HepG2 (cell line): ENCODE measurements around the gene ATP2A3.

ENCODE experiments used
- BHLHE40 ChIP-seq: IDR thresholded peaks from 2 replicates; pipeline ENCODE4 v1.6.1; 2011; ENCODE audit warnings: low read length, improper control_type of control experiment
- CEBPZ ChIP-seq: IDR thresholded peaks from 2 replicates; pipeline ENCODE4 v1.6.1; 2012; ENCODE audit warnings: low read length, improper control_type of control experiment
- ETV6 ChIP-seq: sonication (generic); formaldehyde crosslinking; conservative IDR thresholded peaks from 2 replicates; pipeline ENCODE4 v1.4.0; 2020; ENCODE audit warnings: missing genetic modification reagents
- GABPA ChIP-seq, 2 experiments: IDR thresholded peaks; 2 replicates each; pipeline ENCODE4 v1.6.1; 2011 to 2016; ENCODE audit warnings: low read depth in 2 of 2, low read length in 1 of 2, missing biosample characterization in 1 of 2, missing genetic modification characterization in 1 of 2
- HNRNPUL1 ChIP-seq: fragments of 200-400 bp; formaldehyde crosslinking; IDR thresholded peaks from 2 replicates; pipeline ENCODE4 v1.6.1; 2017; ENCODE audit warnings: low read depth, mild to moderate bottlenecking, low read length, moderate library complexity
- KLF16 ChIP-seq, 2 experiments: sonication (generic) in 1 of 2; formaldehyde crosslinking in 1 of 2; IDR thresholded peaks; 2 replicates each; pipeline versions ENCODE4 v1.6.1 to v1.8.0; 2016 to 2023; ENCODE audit warnings: missing genetic modification reagents in 2 of 2, missing compliant biosample characterization in 1 of 2
- KLF9 ChIP-seq: IDR thresholded peaks from 2 replicates; pipeline ENCODE4 v1.6.1; 2016; ENCODE audit warnings: low read depth
- MYC ChIP-seq: sonication (generic); formaldehyde crosslinking; IDR thresholded peaks from 2 replicates; pipeline ENCODE4 v1.9.0; 2021; ENCODE audit warnings: missing genetic modification reagents, borderline replicate concordance
- POLR2A ChIP-seq, 2 experiments: IDR thresholded peaks; 2 replicates each; pipeline ENCODE4 v1.6.1; 2011; ENCODE audit warnings: low read depth in 2 of 2, low read length in 2 of 2, mild to moderate bottlenecking in 1 of 2, moderate library complexity in 1 of 2; ENCODE audit not compliant: insufficient read depth in 1 of 2
- RFXAP ChIP-seq: sonication (generic); formaldehyde crosslinking; IDR thresholded peaks from 2 replicates; pipeline ENCODE4 v1.4.0; 2020; ENCODE audit warnings: missing genetic modification reagents, borderline replicate concordance
- SRF ChIP-seq: IDR thresholded peaks from 2 replicates; pipeline ENCODE4 v1.6.1; 2011; ENCODE audit warnings: mild to moderate bottlenecking, low read depth, low read length, moderate library complexity
- ZNF280D ChIP-seq: sonication (generic); formaldehyde crosslinking; IDR thresholded peaks from 2 replicates; pipeline ENCODE4 v1.5.1; 2020; ENCODE audit warnings: mild to moderate bottlenecking, missing genetic modification reagents
- ZNF772 ChIP-seq: sonication (generic); formaldehyde crosslinking; IDR thresholded peaks from 2 replicates; pipeline ENCODE4 v1.5.0; 2020; ENCODE audit warnings: mild to moderate bottlenecking, missing genetic modification reagents
- TF ChIP-seq, protein P1 (sequence below): sonication (generic); formaldehyde crosslinking; IDR thresholded peaks from 2 replicates; pipeline ENCODE4 v1.5.0; 2020; ENCODE audit warnings: mild to moderate bottlenecking, missing genetic modification reagents, moderate library complexity

- TF ChIP-seq CEBPZ, result no peak
- TF ChIP-seq RFXAP (CRISPR knock-in tag), result no peak
- TF ChIP-seq HNRNPUL1, result no peak
- TF ChIP-seq BHLHE40, result no peak
- no peak for TF ChIP-seq POLR2A (IDR thresholded peaks at IDR 0.05; ENCODE audit: insufficient read depth in 1 of 2, low read depth in 2 of 2, low read length in 2 of 2)
- TF ChIP-seq KLF9 (CRISPR knock-in tag), result no peak
- no peak for TF ChIP-seq MYC
- no peak for TF ChIP-seq KLF16 (CRISPR knock-in tag; IDR thresholded peaks at IDR 0.05)
- TF ChIP-seq ETV6 (CRISPR knock-in tag), result no peak
- no peak for TF ChIP-seq ZNF772 (CRISPR knock-in tag)
- TF ChIP-seq, protein P1, sequence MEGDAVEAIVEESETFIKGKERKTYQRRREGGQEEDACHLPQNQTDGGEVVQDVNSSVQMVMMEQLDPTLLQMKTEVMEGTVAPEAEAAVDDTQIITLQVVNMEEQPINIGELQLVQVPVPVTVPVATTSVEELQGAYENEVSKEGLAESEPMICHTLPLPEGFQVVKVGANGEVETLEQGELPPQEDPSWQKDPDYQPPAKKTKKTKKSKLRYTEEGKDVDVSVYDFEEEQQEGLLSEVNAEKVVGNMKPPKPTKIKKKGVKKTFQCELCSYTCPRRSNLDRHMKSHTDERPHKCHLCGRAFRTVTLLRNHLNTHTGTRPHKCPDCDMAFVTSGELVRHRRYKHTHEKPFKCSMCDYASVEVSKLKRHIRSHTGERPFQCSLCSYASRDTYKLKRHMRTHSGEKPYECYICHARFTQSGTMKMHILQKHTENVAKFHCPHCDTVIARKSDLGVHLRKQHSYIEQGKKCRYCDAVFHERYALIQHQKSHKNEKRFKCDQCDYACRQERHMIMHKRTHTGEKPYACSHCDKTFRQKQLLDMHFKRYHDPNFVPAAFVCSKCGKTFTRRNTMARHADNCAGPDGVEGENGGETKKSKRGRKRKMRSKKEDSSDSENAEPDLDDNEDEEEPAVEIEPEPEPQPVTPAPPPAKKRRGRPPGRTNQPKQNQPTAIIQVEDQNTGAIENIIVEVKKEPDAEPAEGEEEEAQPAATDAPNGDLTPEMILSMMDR (CRISPR knock-in tag), result no peak
- no peak for TF ChIP-seq GABPA (IDR thresholded peaks at IDR 0.05; ENCODE audit: low read depth, low read length)
- TF ChIP-seq GABPA (CRISPR knock-in tag; IDR thresholded peaks at IDR 0.05; ENCODE audit: low read depth), result no peak
- TF ChIP-seq ZNF280D (CRISPR knock-in tag), result no peak
- no peak for TF ChIP-seq SRF
Observed at GRCh38 chr17:4008082-4008435, 43.8 kb upstream of the ATP2A3 start.
